Measurements from ENCODE around the gene NRDC. TPM values are rescaled to one million over a fixed set of nuclear protein-coding genes. Genes with fewer than 3 reads are reported as not detected.

The NRDC gene
- polyA plus RNA-seq, 3 donors: 66.8 to 92.0 (median 74.3) TPM

GRCh38 chr1:51853360-51853759, 25.2 kb downstream of the NRDC start:
- peaks cover 24 to 47% of the 10 kb centered on the region in 2 donors for H3K36me3 Mint-ChIP-seq
- H3K27ac Mint-ChIP-seq: no peak overlapping the region
- peaks cover 7% of the 10 kb centered on the region for H3K4me1 Mint-ChIP-seq
- peaks cover 30% of the 10 kb centered on the region for H3K79me2 ChIP-seq (ENCODE audit: insufficient read depth, low read length)
- WGBS (ENCODE audit: insufficient coverage): 100% methylated on average over 1 of the region's 2 CpGs
- no peaks in the 10 kb centered on the region for H3K27me3 ChIP-seq (ENCODE audit: control insufficient read depth in 2 of 2, insufficient read depth in 2 of 2, low read length in 2 of 2)
- H3K4me1 ChIP-seq (ENCODE audit: control insufficient read depth in 1 of 2, insufficient read depth in 2 of 2, low read length in 2 of 2): no peaks in the 10 kb centered on the region
- H2AFZ ChIP-seq (ENCODE audit: insufficient read depth, low read depth, low read length, poor library complexity, severe bottlenecking): no peak overlapping the region
- H3K27ac ChIP-seq (ENCODE audit: low read depth in 1 of 2, low read length in 2 of 2): no peak overlapping the region
- H3K4me3 Mint-ChIP-seq: no peak overlapping the region
- no peaks in the 10 kb centered on the region for H3K9me3 ChIP-seq (replicated peaks in 1 of 2; ENCODE audit: control insufficient read depth in 1 of 2, insufficient read depth in 1 of 2, low read length in 2 of 2)
- peaks cover 53% of the 10 kb centered on the region for H4K20me1 ChIP-seq (ENCODE audit: insufficient read depth, low read length)
- peaks cover 22 to 40% of the 10 kb centered on the region in 2 donors for H3K36me3 ChIP-seq (replicated peaks in 1 of 2; ENCODE audit: control insufficient read depth in 1 of 2, insufficient read depth in 2 of 2, low read length in 2 of 2)
- peaks cover 0 to 2% (median 0%) of the 10 kb centered on the region in 7 donors for H3K9me3 Mint-ChIP-seq
- no peak overlapping the region for H3K4me2 ChIP-seq (replicated peaks; ENCODE audit: extremely low read depth, low read length, poor library complexity, severe bottlenecking)
- no peaks in the 10 kb centered on the region for H3K27me3 Mint-ChIP-seq (ENCODE audit: low read depth in 3 of 3)
- TF ChIP-seq CTCF (IDR thresholded peaks at IDR 0.05): no peak
- intact Hi-C loops (cut with micrococcal nuclease): no loop called here
- H3K4me3 ChIP-seq (replicated peaks in 1 of 3; ENCODE audit: low read depth in 2 of 3, low read length in 3 of 3): no peak overlapping the region
- H3K9ac ChIP-seq (ENCODE audit: insufficient read depth, low read length, poor library complexity, severe bottlenecking): no peak overlapping the region
- no peak for DNase-seq

- Histone ChIP-seq H3K4me1 (ENCODE audit: control insufficient read depth in 1 of 2, insufficient read depth in 2 of 2, low read length in 2 of 2) (no peaks in the 10 kb centered on the region), H3K4me2 (replicated peaks; ENCODE audit: extremely low read depth, low read length, poor library complexity, severe bottlenecking) (no peak overlapping the region), H3K9ac (ENCODE audit: insufficient read depth, low read length, poor library complexity, severe bottlenecking) (no peak overlapping the region), H2AFZ (ENCODE audit: insufficient read depth, low read depth, low read length, poor library complexity, severe bottlenecking) (no peak overlapping the region), H3K9me3 (replicated peaks in 1 of 2; ENCODE audit: control insufficient read depth in 1 of 2, insufficient read depth in 1 of 2, low read length in 2 of 2) (peaks cover 0 to 7% of the 10 kb centered on the region in 2 donors), H3K36me3 (replicated peaks in 1 of 2; ENCODE audit: control insufficient read depth in 1 of 2, insufficient read depth in 2 of 2, low read length in 2 of 2) (peaks cover 22 to 43% of the 10 kb centered on the region in 2 donors), H3K4me3 (replicated peaks in 1 of 3; ENCODE audit: low read depth in 2 of 3, low read length in 3 of 3) (no peak overlapping the region), H4K20me1 (ENCODE audit: insufficient read depth, low read length) (peaks cover 39% of the 10 kb centered on the region), H3K27ac (ENCODE audit: low read depth in 1 of 2, low read length in 2 of 2) (no peak overlapping the region), H3K27me3 (ENCODE audit: control insufficient read depth in 2 of 2, insufficient read depth in 2 of 2, low read length in 2 of 2) (no peaks in the 10 kb centered on the region), H3K79me2 (ENCODE audit: insufficient read depth, low read length) (peaks cover 34% of the 10 kb centered on the region)
- H3K27me3 Mint-ChIP-seq (ENCODE audit: low read depth in 3 of 3): no peaks in the 10 kb centered on the region
- H3K27ac Mint-ChIP-seq: no peak overlapping the region
- 77% methylated on average over 4 of the region's 5 CpGs for WGBS (ENCODE audit: insufficient coverage)
- no peak for TF ChIP-seq CTCF (IDR thresholded peaks at IDR 0.05)
- H3K9me3 Mint-ChIP-seq: peaks cover 0 to 8% (median 0%) of the 10 kb centered on the region in 7 donors
- DNase-seq: no peak
- H3K36me3 Mint-ChIP-seq: peaks cover 23 to 47% of the 10 kb centered on the region in 2 donors
- H3K4me3 Mint-ChIP-seq: no peak overlapping the region
- intact Hi-C loops (cut with micrococcal nuclease): no loop called here
- H3K4me1 Mint-ChIP-seq: peaks cover 7% of the 10 kb centered on the region
Measured at GRCh38 chr1:51851882-51852396, 26.6 kb downstream of the NRDC start.
